ENCODE data around the gene PUM1. TPM values are rescaled to one million over a fixed set of nuclear protein-coding genes. Genes with fewer than 3 reads are reported as not detected.

Gene PUM1
- total RNA-seq, 1 donor from 2014 or later, result 185 TPM

- peaks cover 17% of the 10 kb centered on the region for H3K4me1 Mint-ChIP-seq (ENCODE audit: unreplicated experiment)
- H3K9me3 Mint-ChIP-seq, result no peaks in the 10 kb centered on the region
- H3K27ac Mint-ChIP-seq, result peak overlapping the region; percentile 58
- no peak for TF ChIP-seq CTCF (conservative IDR thresholded peaks at IDR 0.05)
- no peak for DNase-seq (ENCODE audit: extremely low spot score, unreplicated experiment)
- H3K27me3 Mint-ChIP-seq, result no peaks in the 10 kb centered on the region
- no peak overlapping the region for H3K4me3 Mint-ChIP-seq
- no peaks in the 10 kb centered on the region for H3K36me3 Mint-ChIP-seq
These were observed 149.9 kb downstream of the PUM1 start for GRCh38 chr1:30915491-30916230.

GRCh38 chr1:30914931-30915330 is 150.6 kb downstream of the PUM1 start:
- no peaks in the 10 kb centered on the region for H3K36me3 Mint-ChIP-seq

GRCh38 chr1:30914587-30914922 is 151.0 kb downstream of the PUM1 start:
- Mint-ChIP-seq H3K27me3 (peaks cover under 1% of the 10 kb centered on the region), H3K9me3 (no peaks in the 10 kb centered on the region), H3K27ac (no peak overlapping the region), H3K4me1 (ENCODE audit: unreplicated experiment) (peaks cover 21% of the 10 kb centered on the region), H3K4me3 (no peak overlapping the region), H3K36me3 (no peaks in the 10 kb centered on the region)
- TF ChIP-seq CTCF (conservative IDR thresholded peaks at IDR 0.05), result no peak
- DNase-seq (ENCODE audit: extremely low spot score, unreplicated experiment), result no peak

More at GRCh38 chr1:30914931-30915330, 150.6 kb downstream of the PUM1 start:
- H3K4me1 Mint-ChIP-seq (ENCODE audit: unreplicated experiment), result peaks cover 17% of the 10 kb centered on the region
- H3K27me3 Mint-ChIP-seq, result no peaks in the 10 kb centered on the region
- peak overlapping the region; percentile 58 for H3K27ac Mint-ChIP-seq
- H3K4me3 Mint-ChIP-seq, result no peak overlapping the region
- H3K9me3 Mint-ChIP-seq, result no peaks in the 10 kb centered on the region
- TF ChIP-seq CTCF (conservative IDR thresholded peaks at IDR 0.05), result no peak
- no peak for DNase-seq (ENCODE audit: extremely low spot score, unreplicated experiment)

GRCh38 chr1:30912913-30913652 is 152.4 kb downstream of the PUM1 start:
- no peak overlapping the region for H3K4me3 Mint-ChIP-seq
- peak overlapping the region; percentile 58 for H3K27ac Mint-ChIP-seq
- peaks cover 14% of the 10 kb centered on the region for H3K4me1 Mint-ChIP-seq (ENCODE audit: unreplicated experiment)
- no peak for TF ChIP-seq CTCF (conservative IDR thresholded peaks at IDR 0.05)
- H3K27me3 Mint-ChIP-seq, result peaks cover 4% of the 10 kb centered on the region
- no peak for DNase-seq (ENCODE audit: extremely low spot score, unreplicated experiment)
- H3K36me3 Mint-ChIP-seq, result no peaks in the 10 kb centered on the region
- no peaks in the 10 kb centered on the region for H3K9me3 Mint-ChIP-seq

GRCh38 chr1:30912224-30912623 is 153.3 kb downstream of the PUM1 start:
- Mint-ChIP-seq H3K9me3 (no peaks in the 10 kb centered on the region), H3K4me1 (ENCODE audit: unreplicated experiment) (peaks cover 12% of the 10 kb centered on the region), H3K27ac (peak overlapping the region; percentile 12), H3K4me3 (no peak overlapping the region), H3K36me3 (no peaks in the 10 kb centered on the region), H3K27me3 (peaks cover 8% of the 10 kb centered on the region)
- no peak for DNase-seq (ENCODE audit: extremely low spot score, unreplicated experiment)
- TF ChIP-seq CTCF (conservative IDR thresholded peaks at IDR 0.05), result no peak
